ENCODE data around the gene TIGD2.

Gene TIGD2

DNA sequence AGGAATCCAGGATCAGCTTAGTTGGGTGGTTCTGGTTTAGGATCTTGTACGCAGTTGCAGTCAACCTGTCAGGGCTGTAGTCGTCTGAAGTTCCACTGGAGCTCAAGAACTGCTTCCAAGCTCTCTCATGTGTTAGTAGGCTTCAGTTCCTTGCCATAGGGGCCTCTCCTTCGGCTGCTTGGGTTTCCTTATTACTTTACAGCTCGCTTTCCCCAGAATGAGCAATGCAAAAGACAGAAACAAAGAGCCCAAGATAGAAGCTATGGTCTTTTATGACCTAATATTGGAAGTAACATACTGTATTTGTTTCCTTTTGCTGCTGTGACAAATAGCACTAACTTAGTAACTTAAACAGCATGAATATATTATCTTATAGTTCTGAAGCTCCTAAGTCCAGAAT lies 51.7 kb downstream of the TIGD2 start:
- no peak for DNase-seq (ENCODE audit: low read depth)
- TF ChIP-seq, protein P1, sequence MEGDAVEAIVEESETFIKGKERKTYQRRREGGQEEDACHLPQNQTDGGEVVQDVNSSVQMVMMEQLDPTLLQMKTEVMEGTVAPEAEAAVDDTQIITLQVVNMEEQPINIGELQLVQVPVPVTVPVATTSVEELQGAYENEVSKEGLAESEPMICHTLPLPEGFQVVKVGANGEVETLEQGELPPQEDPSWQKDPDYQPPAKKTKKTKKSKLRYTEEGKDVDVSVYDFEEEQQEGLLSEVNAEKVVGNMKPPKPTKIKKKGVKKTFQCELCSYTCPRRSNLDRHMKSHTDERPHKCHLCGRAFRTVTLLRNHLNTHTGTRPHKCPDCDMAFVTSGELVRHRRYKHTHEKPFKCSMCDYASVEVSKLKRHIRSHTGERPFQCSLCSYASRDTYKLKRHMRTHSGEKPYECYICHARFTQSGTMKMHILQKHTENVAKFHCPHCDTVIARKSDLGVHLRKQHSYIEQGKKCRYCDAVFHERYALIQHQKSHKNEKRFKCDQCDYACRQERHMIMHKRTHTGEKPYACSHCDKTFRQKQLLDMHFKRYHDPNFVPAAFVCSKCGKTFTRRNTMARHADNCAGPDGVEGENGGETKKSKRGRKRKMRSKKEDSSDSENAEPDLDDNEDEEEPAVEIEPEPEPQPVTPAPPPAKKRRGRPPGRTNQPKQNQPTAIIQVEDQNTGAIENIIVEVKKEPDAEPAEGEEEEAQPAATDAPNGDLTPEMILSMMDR (IDR thresholded peaks at IDR 0.05; ENCODE audit: control insufficient read depth, insufficient read depth, low read depth, low read length, missing control alignments) = no peak
- no peak overlapping the region for H3K4me3 ChIP-seq (ENCODE audit: control insufficient read depth, low read depth, low read length)

DNA sequence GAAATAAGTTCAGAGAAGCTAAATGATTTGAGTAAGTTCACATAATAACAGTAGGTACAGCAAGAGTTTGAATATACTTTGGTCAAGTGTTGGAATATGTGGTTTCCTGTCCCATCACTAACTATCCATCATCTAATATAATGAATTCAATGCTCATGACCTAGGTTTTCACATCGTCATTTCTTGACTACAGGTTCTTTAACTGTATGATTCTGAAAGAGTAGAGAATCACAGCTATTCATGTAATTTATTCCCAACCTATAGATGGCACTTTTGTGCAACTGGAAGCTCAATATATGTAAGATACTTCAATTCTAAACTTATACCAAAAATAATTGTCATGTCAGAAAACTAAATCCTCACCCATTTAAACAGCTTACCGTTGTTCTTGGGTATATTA lies 53.1 kb downstream of the TIGD2 start:
- no peak overlapping the region for H3K4me3 ChIP-seq (ENCODE audit: control insufficient read depth, low read depth, low read length)
- TF ChIP-seq, protein P1 (IDR thresholded peaks at IDR 0.05; ENCODE audit: control insufficient read depth, insufficient read depth, low read depth, low read length, missing control alignments) = no peak
- no peak for DNase-seq (ENCODE audit: low read depth)

All from AG09309 (cell line).